GM12874 (cell line): Measurements from ENCODE around the gene OVAAL.

Experiments
- TF ChIP-seq, protein P1 (sequence below): IDR thresholded peaks from 2 replicates; pipeline ENCODE4 v1.5.1; 2011; ENCODE audit warnings: low read depth, mild to moderate bottlenecking, control low read depth, low read length, moderate library complexity; ENCODE audit not compliant: insufficient read depth

OVAAL gene

DNA sequence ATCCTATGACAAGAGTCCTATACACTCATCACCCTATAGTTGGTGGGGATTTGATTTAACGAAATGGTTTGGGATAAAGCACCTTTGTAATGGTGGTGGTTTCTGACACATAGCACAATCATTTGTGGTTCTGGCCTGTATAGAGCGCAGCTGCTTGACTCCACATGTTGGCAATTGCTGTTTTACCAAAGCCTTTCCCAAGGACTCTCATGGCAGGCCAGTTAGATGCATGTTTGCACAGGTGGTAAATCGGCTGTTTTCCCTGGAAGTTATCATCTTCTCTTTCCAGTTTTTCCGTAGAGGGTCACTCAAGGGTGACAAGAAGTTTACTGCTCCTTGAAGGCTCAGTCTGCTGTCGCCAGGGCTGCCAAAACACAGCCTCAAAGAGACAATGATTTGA lies 56.0 kb downstream of the OVAAL start:
- TF ChIP-seq, protein P1, sequence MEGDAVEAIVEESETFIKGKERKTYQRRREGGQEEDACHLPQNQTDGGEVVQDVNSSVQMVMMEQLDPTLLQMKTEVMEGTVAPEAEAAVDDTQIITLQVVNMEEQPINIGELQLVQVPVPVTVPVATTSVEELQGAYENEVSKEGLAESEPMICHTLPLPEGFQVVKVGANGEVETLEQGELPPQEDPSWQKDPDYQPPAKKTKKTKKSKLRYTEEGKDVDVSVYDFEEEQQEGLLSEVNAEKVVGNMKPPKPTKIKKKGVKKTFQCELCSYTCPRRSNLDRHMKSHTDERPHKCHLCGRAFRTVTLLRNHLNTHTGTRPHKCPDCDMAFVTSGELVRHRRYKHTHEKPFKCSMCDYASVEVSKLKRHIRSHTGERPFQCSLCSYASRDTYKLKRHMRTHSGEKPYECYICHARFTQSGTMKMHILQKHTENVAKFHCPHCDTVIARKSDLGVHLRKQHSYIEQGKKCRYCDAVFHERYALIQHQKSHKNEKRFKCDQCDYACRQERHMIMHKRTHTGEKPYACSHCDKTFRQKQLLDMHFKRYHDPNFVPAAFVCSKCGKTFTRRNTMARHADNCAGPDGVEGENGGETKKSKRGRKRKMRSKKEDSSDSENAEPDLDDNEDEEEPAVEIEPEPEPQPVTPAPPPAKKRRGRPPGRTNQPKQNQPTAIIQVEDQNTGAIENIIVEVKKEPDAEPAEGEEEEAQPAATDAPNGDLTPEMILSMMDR: no peak

DNA sequence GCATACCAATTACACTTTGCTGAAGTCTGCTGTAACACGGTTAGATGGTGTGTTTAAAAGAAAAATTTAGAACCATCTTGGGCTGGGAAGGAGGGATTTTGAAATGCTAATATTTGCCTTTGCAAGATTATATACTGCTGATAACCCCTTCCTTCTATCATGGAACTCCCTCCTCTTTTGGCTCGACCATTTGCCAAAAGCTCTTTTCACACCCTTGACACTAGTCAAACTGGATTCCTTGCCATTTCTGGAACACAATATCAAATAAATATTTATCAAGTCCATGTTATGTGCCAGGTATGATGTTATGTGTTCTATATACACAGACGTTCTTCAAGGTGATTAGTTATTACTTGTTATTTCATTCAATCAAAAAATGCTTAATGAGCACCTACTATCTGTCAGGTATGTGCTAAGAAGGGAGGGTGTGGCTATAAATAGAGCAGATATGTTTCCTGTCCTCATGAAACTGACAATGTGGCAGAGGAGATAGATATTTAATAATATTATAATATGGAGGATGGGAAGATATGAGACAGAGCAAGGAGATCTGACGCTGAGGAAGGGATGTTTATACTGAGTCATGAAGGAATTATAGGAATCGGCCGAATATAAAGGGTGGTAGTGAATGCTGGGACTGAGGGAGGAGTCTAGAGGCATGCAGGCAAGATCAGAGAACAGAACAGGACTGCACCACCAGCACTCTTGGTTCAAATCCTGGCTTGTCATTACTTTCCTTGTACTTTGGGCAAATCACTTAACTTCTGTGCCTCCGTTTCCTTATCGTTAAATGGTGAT lies 56.9 kb downstream of the OVAAL start:
- TF ChIP-seq, protein P1: no peak
